Endometrial microvascular endothelial cells (primary cell): ENCODE data around the gene UBQLN4. TPM values are rescaled to one million over a fixed set of nuclear protein-coding genes. Genes with fewer than 3 reads are reported as not detected.
"Not testable (repeated sequence)": the region's sequence is repeated elsewhere in the genome, so short reads cannot be mapped to it uniquely, and the experiment has no call there.

Source experiments
- in situ Hi-C: cut with HindIII; loops from 2 replicates; pipeline ENCODE4 v1.10.0; 2017; ENCODE audit warnings: low sequenced_read_pairs, low pct_unique_long_range_greater_than_20kb; ENCODE audit errors: inconsistent ontology term
- total RNA-seq: library from RNA; depleted of rRNA; stranded (reverse); fragments of >200 nt; gene quantifications from one replicate; pipeline ENCODE4 v1.2.3, GENCODE V29; 2015; ENCODE audit errors: inconsistent ontology term

The UBQLN4 gene
- total RNA-seq, 1 donor from 2014 or later: 33.7 TPM

- in situ Hi-C loops: no loop called here
Measured at GRCh38 chr1:156082309-156083091, 28.9 kb upstream of the UBQLN4 start, which contains the start of gene MEX3A. Gene MEX3A, minus strand, starts transcription at chr1:156082465. Its CDS starts 467 bp downstream, at chr1:156081998.

- in situ Hi-C loops: no loop called here
Measured at GRCh38 chr1:156081917-156082308, 28.3 kb upstream of the UBQLN4 start.

- in situ Hi-C loops: no loop called here
Measured at GRCh38 chr1:156081180-156081916, 27.8 kb upstream of the UBQLN4 start.

- in situ Hi-C loops: no loop called here
Measured at GRCh38 chr1:156080863-156081179, 27.2 kb upstream of the UBQLN4 start.

- in situ Hi-C loops: no loop called here
Measured at GRCh38 chr1:156080241-156080862, 26.8 kb upstream of the UBQLN4 start.

GRCh38 chr1:156079762-156080161, 26.2 kb upstream of the UBQLN4 start:
- in situ Hi-C loops: no loop called here

- in situ Hi-C loops: no loop called here
Measured at GRCh38 chr1:156078728-156079127, 25.1 kb upstream of the UBQLN4 start.

- in situ Hi-C loops: no loop called here
Measured at GRCh38 chr1:156077430-156077760, 23.8 kb upstream of the UBQLN4 start.

- in situ Hi-C loops: no loop called here
Measured at GRCh38 chr1:156076609-156077429, 23.2 kb upstream of the UBQLN4 start.

- in situ Hi-C loops: no loop called here
Measured at GRCh38 chr1:156075775-156076204, 22.2 kb upstream of the UBQLN4 start.

GRCh38 chr1:156075162-156075561, 21.6 kb upstream of the UBQLN4 start:
- in situ Hi-C loops: no loop called here

- in situ Hi-C loops: no loop called here
Measured at GRCh38 chr1:156074661-156075060, 21.1 kb upstream of the UBQLN4 start.

GRCh38 chr1:156073740-156074139, 20.1 kb upstream of the UBQLN4 start:
- in situ Hi-C loops: no loop called here

- in situ Hi-C loops: no loop called here
Measured at GRCh38 chr1:156073110-156073687, 19.6 kb upstream of the UBQLN4 start.

- in situ Hi-C loops: no loop called here
Measured at GRCh38 chr1:156072251-156072650, 18.7 kb upstream of the UBQLN4 start.

GRCh38 chr1:156071332-156071816, 17.8 kb upstream of the UBQLN4 start:
- in situ Hi-C loops: not testable (repeated sequence)

GRCh38 chr1:156070548-156070947, 16.9 kb upstream of the UBQLN4 start:
- in situ Hi-C loops: no loop called here

- in situ Hi-C loops: no loop called here
Measured at GRCh38 chr1:156069490-156070455, 16.2 kb upstream of the UBQLN4 start.
